ENCODE data around the gene KRT6B. TPM values are rescaled to one million over a fixed set of nuclear protein-coding genes. Genes with fewer than 3 reads are reported as not detected.
"Not testable (repeated sequence)": the region's sequence is repeated elsewhere in the genome, so short reads cannot be mapped to it uniquely, and the experiment has no call there.

The KRT6B gene
- polyA plus RNA-seq, 1 donor from 2014 or later: not detected

DNA sequence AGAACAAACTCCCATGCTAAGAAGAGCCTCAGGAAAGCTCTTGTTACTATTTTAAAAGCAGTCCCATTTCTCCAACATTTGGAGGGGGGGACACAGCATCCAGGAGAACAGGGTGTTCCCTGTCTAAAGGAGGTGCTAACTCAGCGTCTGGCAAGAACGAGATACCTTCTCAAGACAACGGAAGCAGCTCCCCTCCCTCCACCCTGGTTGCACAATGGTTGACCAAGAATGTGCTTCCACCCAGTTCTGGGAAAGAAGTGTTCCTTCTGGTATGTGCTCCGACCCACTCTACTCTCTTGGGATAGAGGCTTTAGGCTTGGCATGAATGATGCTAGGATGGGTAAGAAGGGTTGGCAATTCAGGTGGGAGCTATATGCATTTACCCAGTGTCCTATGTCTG lies 42.6 kb upstream of the KRT6B start:
- Histone ChIP-seq H3K36me3 (ENCODE audit: insufficient read depth, low read length) (no peaks in the 10 kb centered on the region), H3K79me2 (replicated peaks; ENCODE audit: insufficient read depth, low read length) (no peaks in the 10 kb centered on the region), H3K4me3 (ENCODE audit: low read length) (no peak overlapping the region), H3K9ac (ENCODE audit: low read length) (no peak overlapping the region), H3K27ac (ENCODE audit: low read length) (no peak overlapping the region), H3K4me2 (ENCODE audit: low read length) (no peak overlapping the region), H4K20me1 (ENCODE audit: insufficient read depth) (no peaks in the 10 kb centered on the region), H3K27me3 (ENCODE audit: insufficient read depth, low read depth, low read length) (no peaks in the 10 kb centered on the region), H2AFZ (ENCODE audit: low read depth, low read length) (no peak overlapping the region), H3K9me2 (ENCODE audit: insufficient read depth, low read length) (no peaks in the 10 kb centered on the region), H3K9me3 (ENCODE audit: low read length) (no peaks in the 10 kb centered on the region), H3F3A (ENCODE audit: insufficient read depth, low read length, poor library complexity, severe bottlenecking) (no peaks in the 10 kb centered on the region)
- no peak for TF ChIP-seq EZH2 (IDR thresholded peaks at IDR 0.05; ENCODE audit: borderline replicate concordance, insufficient read depth, low read length, poor library complexity, severe bottlenecking)
- TF ChIP-seq, protein P1, sequence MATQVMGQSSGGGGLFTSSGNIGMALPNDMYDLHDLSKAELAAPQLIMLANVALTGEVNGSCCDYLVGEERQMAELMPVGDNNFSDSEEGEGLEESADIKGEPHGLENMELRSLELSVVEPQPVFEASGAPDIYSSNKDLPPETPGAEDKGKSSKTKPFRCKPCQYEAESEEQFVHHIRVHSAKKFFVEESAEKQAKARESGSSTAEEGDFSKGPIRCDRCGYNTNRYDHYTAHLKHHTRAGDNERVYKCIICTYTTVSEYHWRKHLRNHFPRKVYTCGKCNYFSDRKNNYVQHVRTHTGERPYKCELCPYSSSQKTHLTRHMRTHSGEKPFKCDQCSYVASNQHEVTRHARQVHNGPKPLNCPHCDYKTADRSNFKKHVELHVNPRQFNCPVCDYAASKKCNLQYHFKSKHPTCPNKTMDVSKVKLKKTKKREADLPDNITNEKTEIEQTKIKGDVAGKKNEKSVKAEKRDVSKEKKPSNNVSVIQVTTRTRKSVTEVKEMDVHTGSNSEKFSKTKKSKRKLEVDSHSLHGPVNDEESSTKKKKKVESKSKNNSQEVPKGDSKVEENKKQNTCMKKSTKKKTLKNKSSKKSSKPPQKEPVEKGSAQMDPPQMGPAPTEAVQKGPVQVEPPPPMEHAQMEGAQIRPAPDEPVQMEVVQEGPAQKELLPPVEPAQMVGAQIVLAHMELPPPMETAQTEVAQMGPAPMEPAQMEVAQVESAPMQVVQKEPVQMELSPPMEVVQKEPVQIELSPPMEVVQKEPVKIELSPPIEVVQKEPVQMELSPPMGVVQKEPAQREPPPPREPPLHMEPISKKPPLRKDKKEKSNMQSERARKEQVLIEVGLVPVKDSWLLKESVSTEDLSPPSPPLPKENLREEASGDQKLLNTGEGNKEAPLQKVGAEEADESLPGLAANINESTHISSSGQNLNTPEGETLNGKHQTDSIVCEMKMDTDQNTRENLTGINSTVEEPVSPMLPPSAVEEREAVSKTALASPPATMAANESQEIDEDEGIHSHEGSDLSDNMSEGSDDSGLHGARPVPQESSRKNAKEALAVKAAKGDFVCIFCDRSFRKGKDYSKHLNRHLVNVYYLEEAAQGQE (IDR thresholded peaks at IDR 0.05; ENCODE audit: borderline replicate concordance): no peak

DNA sequence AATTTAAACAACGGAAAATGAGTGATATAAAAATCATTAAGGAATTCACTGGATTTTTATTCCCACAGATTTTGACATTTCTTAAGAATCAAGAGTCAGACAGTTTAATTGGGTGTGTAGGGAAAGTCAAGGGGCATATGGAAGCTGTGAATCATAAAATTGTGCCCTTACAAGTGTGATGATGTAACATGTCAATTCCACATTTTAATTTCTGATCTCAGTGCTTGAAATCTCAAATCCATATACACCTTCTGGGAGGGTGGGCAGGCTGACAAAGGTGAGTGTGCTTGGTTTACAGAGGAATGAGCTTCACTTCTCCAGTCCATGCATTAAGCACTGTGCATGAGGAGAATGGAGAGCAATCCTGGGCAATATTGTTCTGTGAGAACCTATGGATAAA lies 42.2 kb upstream of the KRT6B start:
- Histone ChIP-seq H3K9me3 (ENCODE audit: low read length) (no peaks in the 10 kb centered on the region), H3K4me3 (ENCODE audit: low read length) (no peak overlapping the region), H3K27me3 (ENCODE audit: insufficient read depth, low read depth, low read length) (no peaks in the 10 kb centered on the region), H3K79me2 (replicated peaks; ENCODE audit: insufficient read depth, low read length) (no peaks in the 10 kb centered on the region), H3K9me2 (ENCODE audit: insufficient read depth, low read length) (no peaks in the 10 kb centered on the region), H3K9ac (ENCODE audit: low read length) (no peak overlapping the region), H3K27ac (ENCODE audit: low read length) (no peak overlapping the region), H3F3A (ENCODE audit: insufficient read depth, low read length, poor library complexity, severe bottlenecking) (no peaks in the 10 kb centered on the region), H4K20me1 (ENCODE audit: insufficient read depth) (no peaks in the 10 kb centered on the region), H3K36me3 (ENCODE audit: insufficient read depth, low read length) (no peaks in the 10 kb centered on the region), H2AFZ (ENCODE audit: low read depth, low read length) (no peak overlapping the region), H3K4me2 (ENCODE audit: low read length) (no peak overlapping the region)
- TF ChIP-seq SMC3 (conservative IDR thresholded peaks at IDR 0.05; ENCODE audit: poor library complexity) (no peak), EP300 (conservative IDR thresholded peaks at IDR 0.05; ENCODE audit: poor library complexity, severe bottlenecking) (no peak)
- TF ChIP-seq, protein P1 (IDR thresholded peaks at IDR 0.05; ENCODE audit: borderline replicate concordance): no peak

DNA sequence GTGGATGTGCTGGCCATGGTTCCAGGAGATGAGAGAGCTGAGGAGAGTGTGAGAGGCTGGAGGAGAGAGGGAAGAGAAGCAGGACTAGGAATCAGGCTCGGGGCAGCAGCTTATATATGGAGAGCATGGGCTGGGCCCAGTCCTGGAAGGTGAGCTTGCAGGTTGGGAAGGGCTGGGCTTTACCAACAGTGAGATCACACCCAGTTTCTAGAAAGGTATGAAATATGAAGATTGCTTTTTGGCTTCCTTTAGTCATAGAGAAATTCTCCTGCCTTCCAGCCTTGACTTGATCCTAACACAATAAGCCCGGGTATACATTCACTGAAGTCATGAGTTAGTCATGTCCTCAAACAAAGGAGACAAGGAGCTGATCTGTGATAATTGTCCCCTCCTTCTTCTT lies 41.2 kb upstream of the KRT6B start, which contains the start of gene KRT6A:
KRT6A (minus strand) TSS at position 86 of the 400 bp plus-strand sequence; CDS start at position 17, 69 bp downstream.
- no peak within 1 kb of the TSS for H2AFZ ChIP-seq (ENCODE audit: low read depth, low read length)
- H3K9me3 ChIP-seq (ENCODE audit: low read length): no peaks in the 10 kb centered on the region
- no peak within 1 kb of the TSS for H3K4me2 ChIP-seq (ENCODE audit: low read length)
- no peaks in the 10 kb centered on the region for H4K20me1 ChIP-seq (ENCODE audit: insufficient read depth)
- H3K9me2 ChIP-seq (ENCODE audit: insufficient read depth, low read length): no peaks in the 10 kb centered on the region
- TF ChIP-seq, protein P2, sequence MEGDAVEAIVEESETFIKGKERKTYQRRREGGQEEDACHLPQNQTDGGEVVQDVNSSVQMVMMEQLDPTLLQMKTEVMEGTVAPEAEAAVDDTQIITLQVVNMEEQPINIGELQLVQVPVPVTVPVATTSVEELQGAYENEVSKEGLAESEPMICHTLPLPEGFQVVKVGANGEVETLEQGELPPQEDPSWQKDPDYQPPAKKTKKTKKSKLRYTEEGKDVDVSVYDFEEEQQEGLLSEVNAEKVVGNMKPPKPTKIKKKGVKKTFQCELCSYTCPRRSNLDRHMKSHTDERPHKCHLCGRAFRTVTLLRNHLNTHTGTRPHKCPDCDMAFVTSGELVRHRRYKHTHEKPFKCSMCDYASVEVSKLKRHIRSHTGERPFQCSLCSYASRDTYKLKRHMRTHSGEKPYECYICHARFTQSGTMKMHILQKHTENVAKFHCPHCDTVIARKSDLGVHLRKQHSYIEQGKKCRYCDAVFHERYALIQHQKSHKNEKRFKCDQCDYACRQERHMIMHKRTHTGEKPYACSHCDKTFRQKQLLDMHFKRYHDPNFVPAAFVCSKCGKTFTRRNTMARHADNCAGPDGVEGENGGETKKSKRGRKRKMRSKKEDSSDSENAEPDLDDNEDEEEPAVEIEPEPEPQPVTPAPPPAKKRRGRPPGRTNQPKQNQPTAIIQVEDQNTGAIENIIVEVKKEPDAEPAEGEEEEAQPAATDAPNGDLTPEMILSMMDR (IDR thresholded peaks at IDR 0.05; ENCODE audit: poor library complexity, severe bottlenecking): no peak
- TF ChIP-seq SMC3 (conservative IDR thresholded peaks at IDR 0.05; ENCODE audit: poor library complexity) (no peak), EZH2 (IDR thresholded peaks at IDR 0.05; ENCODE audit: borderline replicate concordance, insufficient read depth, low read length, poor library complexity, severe bottlenecking) (no peak)
- H3K27ac ChIP-seq (ENCODE audit: low read length): no peak within 1 kb of the TSS
- no peaks in the 10 kb centered on the region for H3K79me2 ChIP-seq (replicated peaks; ENCODE audit: insufficient read depth, low read length)
- no peak within 1 kb of the TSS for H3K4me3 ChIP-seq (ENCODE audit: low read length)
- no peak within 1 kb of the TSS for H3K9ac ChIP-seq (ENCODE audit: low read length)
- no peaks in the 10 kb centered on the region for H3F3A ChIP-seq (ENCODE audit: insufficient read depth, low read length, poor library complexity, severe bottlenecking)
- no peaks in the 10 kb centered on the region for H3K36me3 ChIP-seq (ENCODE audit: insufficient read depth, low read length)
- no peaks in the 10 kb centered on the region for H3K27me3 ChIP-seq (ENCODE audit: insufficient read depth, low read depth, low read length)

DNA sequence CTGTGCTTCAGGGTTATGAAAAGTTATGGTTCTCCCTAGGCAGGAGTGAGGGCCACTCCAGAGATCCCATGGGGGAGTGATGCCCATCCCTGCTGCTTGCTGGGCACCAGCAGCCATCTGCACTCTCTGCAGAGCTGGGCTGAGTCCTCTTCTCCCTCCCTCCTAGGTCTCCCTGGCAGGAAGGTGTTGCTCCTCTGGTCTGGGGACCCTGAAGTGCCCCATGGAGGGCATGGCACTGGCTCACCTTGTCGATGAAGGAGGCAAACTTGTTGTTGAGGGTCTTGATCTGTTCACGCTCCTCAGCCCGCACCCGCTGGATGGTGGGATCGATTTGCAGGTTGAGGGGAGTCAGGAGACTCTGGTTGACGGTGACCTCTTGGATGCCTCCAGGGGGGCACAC lies 40.5 kb upstream of the KRT6B start:
- H3K79me2 ChIP-seq (replicated peaks; ENCODE audit: insufficient read depth, low read length); H4K20me1 ChIP-seq (ENCODE audit: insufficient read depth); H3K4me2 ChIP-seq (ENCODE audit: low read length); H2AFZ ChIP-seq (ENCODE audit: low read depth, low read length); H3K27me3 ChIP-seq (ENCODE audit: insufficient read depth, low read depth, low read length); H3K36me3 ChIP-seq (ENCODE audit: insufficient read depth, low read length); H3K9ac ChIP-seq (ENCODE audit: low read length); H3F3A ChIP-seq (ENCODE audit: insufficient read depth, low read length, poor library complexity, severe bottlenecking); H3K9me2 ChIP-seq (ENCODE audit: insufficient read depth, low read length); H3K27ac ChIP-seq (ENCODE audit: low read length); H3K4me3 ChIP-seq (ENCODE audit: low read length); H3K9me3 ChIP-seq (ENCODE audit: low read length): not testable (repeated sequence)
